ENCODE measurements around the gene GSG1L. TPM values are rescaled to one million over a fixed set of nuclear protein-coding genes. Genes with fewer than 3 reads are reported as not detected.

The GSG1L gene
- polyA plus RNA-seq, 2 donors = 0.12 to 0.19 TPM

DNA sequence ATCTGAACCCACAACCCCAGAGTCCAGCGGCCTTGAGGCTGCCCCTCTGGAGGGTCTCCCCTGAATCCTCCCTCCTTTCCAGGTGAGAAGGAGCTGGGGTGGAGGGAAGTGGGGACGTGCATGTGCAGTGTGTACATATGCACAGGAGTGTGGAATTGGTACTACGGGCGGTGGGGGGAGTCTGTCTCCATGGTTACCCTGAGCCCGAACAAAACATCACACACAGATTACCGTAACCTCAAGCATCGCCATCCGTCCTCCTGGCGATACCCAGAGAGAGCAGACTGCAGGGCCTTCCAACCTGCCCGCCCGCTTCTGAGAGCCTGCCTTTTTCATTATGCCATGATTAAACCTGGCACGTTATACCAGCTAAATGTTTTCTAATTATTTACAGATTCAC lies 25.1 kb downstream of the GSG1L start:
- no peaks in the 10 kb centered on the region for H3K4me1 ChIP-seq (ENCODE audit: control insufficient read depth in 2 of 2, insufficient read depth in 2 of 2, low read length in 1 of 2)
- no peaks in the 10 kb centered on the region for H3K36me3 ChIP-seq (ENCODE audit: control insufficient read depth in 2 of 2, insufficient read depth in 2 of 2, low read length in 1 of 2)
- no peak overlapping the region for H3K27ac ChIP-seq (ENCODE audit: low read depth in 2 of 2, low read length in 1 of 2)
- 68 to 78% methylated on average over 12 of the region's 12 CpGs for WGBS, 2 donors
- H3K27me3 ChIP-seq (ENCODE audit: control insufficient read depth in 1 of 2, insufficient read depth in 2 of 2, low read length in 2 of 2) = no peaks in the 10 kb centered on the region
- no peak overlapping the region for H3K4me3 ChIP-seq (ENCODE audit: low read depth in 1 of 2, low read length in 2 of 2)
- H3K9me3 ChIP-seq (ENCODE audit: control insufficient read depth in 2 of 2, insufficient read depth in 1 of 2, low read depth in 1 of 2, low read length in 1 of 2) = peaks cover 0 to 2% of the 10 kb centered on the region in 2 donors

DNA sequence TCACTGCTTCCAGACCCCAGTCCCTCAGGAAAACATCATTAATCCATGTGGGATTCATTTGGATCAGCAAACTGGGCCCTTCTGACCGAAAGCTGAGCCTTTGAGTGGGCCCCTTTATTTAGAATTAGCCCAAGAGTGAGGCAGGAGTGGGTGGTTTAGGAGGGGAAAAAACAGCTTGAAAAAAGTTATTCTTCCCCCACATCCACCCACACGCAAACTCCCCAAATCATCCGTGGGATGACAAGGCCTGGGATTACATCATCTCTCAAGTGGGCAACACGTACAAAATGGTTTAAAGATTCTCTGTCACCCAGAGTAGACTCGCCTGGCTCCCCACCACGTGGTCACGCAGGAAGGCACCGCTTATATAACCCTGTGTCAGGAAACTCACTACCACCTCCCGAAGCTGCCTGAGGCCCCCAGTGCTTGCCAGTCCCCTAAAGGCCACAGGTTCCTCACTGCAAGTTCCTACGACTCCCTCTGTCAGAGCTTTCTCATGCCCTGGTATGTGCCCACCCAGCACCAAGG lies 27.6 kb downstream of the GSG1L start:
- WGBS, 2 donors = 62 to 66% methylated on average over 10 of the region's 10 CpGs
- no peaks in the 10 kb centered on the region for H3K27me3 ChIP-seq (ENCODE audit: control insufficient read depth in 1 of 2, insufficient read depth in 2 of 2, low read length in 2 of 2)
- H3K27ac ChIP-seq (ENCODE audit: low read depth in 2 of 2, low read length in 1 of 2) = no peak overlapping the region
- peaks cover 0 to 2% of the 10 kb centered on the region in 2 donors for H3K9me3 ChIP-seq (ENCODE audit: control insufficient read depth in 2 of 2, insufficient read depth in 1 of 2, low read depth in 1 of 2, low read length in 1 of 2)
- no peak overlapping the region for H3K4me3 ChIP-seq (ENCODE audit: low read depth in 1 of 2, low read length in 2 of 2)
- H3K36me3 ChIP-seq (ENCODE audit: control insufficient read depth in 2 of 2, insufficient read depth in 2 of 2, low read length in 1 of 2) = no peaks in the 10 kb centered on the region
- H3K4me1 ChIP-seq (ENCODE audit: control insufficient read depth in 2 of 2, insufficient read depth in 2 of 2, low read length in 1 of 2) = no peaks in the 10 kb centered on the region

DNA sequence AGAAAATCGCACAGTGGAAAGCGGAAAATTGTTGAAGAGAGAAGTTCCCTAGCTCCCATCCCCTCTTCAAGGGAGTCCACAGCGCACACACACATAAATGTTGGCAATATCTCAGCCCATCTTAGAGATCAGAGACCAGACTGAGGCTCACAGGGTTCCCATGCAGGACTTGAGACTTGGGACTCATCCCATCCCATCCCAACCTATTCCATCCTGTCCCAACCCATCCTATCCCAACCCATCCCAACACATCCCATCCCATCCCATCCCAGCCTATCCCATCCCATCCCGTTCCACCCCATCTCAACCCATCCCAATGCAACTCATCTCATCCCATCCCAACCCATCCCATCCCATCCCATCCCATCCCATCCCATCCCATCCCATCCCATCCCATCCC lies 29.6 kb downstream of the GSG1L start:
- H3K4me1 ChIP-seq (ENCODE audit: control insufficient read depth in 2 of 2, insufficient read depth in 2 of 2, low read length in 1 of 2) = no peaks in the 10 kb centered on the region
- 92 to 96% methylated on average over 4 of the region's 4 CpGs for WGBS, 2 donors

DNA sequence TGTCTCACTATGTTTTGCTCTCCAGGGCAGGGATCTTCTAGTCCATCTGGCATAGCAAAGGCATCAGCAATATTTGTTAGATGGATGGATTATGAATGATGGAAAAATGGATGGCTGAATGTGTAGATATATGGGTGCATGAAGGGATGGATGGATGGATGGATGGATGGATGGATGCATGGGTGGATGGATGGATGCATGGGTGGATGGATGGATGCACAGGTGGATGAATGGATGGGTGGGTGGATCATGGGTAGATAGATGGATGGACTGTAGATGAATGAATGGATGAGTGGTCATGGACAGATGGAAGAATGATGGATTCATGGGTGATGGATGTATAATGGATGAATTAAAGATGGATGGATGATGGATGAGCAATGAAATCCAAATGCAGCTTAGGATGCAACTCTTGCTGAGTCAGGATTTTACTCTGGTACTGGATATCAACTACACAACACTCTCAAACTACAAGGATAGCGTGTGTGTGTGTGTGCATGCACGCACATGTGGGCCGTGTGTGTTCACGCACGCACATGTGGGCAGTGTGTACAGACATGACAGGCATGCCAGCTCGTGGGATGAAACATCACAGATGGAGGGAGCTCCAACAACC lies 34.0 kb downstream of the GSG1L start:
- no peaks in the 10 kb centered on the region for H3K27me3 ChIP-seq (ENCODE audit: control insufficient read depth in 1 of 2, insufficient read depth in 2 of 2, low read length in 2 of 2)
- H3K4me1 ChIP-seq (ENCODE audit: control insufficient read depth in 2 of 2, insufficient read depth in 2 of 2, low read length in 1 of 2) = no peaks in the 10 kb centered on the region
- H3K27ac ChIP-seq (ENCODE audit: low read depth in 2 of 2, low read length in 1 of 2) = no peak overlapping the region
- no peaks in the 10 kb centered on the region for H3K36me3 ChIP-seq (ENCODE audit: control insufficient read depth in 2 of 2, insufficient read depth in 2 of 2, low read length in 1 of 2)
- H3K4me3 ChIP-seq (ENCODE audit: low read depth in 1 of 2, low read length in 2 of 2) = no peak overlapping the region
- H3K9me3 ChIP-seq (ENCODE audit: control insufficient read depth in 2 of 2, insufficient read depth in 1 of 2, low read depth in 1 of 2, low read length in 1 of 2) = peaks cover 0 to 2% of the 10 kb centered on the region in 2 donors
- WGBS, 2 donors = 81 to 86% methylated on average over 6 of the region's 6 CpGs

More for the DNA sequence above, 29.6 kb downstream of the GSG1L start:
- Histone ChIP-seq H3K9me3 (ENCODE audit: control insufficient read depth in 2 of 2, insufficient read depth in 1 of 2, low read depth in 1 of 2, low read length in 1 of 2) (no peaks in the 10 kb centered on the region), H3K36me3 (ENCODE audit: control insufficient read depth in 2 of 2, insufficient read depth in 2 of 2, low read length in 1 of 2) (no peaks in the 10 kb centered on the region), H3K4me3 (ENCODE audit: low read depth in 1 of 2, low read length in 2 of 2) (no peak overlapping the region), H3K27ac (ENCODE audit: low read depth in 2 of 2, low read length in 1 of 2) (no peak overlapping the region), H3K27me3 (ENCODE audit: control insufficient read depth in 1 of 2, insufficient read depth in 2 of 2, low read length in 2 of 2) (no peaks in the 10 kb centered on the region)

DNA sequence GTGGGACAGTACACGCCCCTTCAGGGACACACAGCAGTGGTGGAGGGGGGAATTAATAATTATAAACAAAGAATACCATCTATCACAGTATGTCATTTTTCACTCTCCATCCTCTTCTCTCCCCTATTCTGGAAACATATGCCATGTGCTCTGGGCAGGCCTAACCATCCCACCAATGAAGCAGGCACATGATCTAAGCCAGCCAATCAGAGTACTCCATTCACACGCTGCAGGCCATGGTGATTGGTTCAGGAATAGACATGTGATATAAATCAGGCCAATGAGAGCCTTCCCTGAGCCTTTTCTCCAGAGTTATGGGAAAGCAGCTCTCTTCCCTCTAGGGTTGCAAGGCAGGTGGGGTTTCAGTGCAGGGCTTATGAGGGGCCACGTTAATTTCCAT lies 36.5 kb downstream of the GSG1L start:
- Histone ChIP-seq H3K36me3 (ENCODE audit: control insufficient read depth in 2 of 2, insufficient read depth in 2 of 2, low read length in 1 of 2) (no peaks in the 10 kb centered on the region), H3K4me3 (ENCODE audit: low read depth in 1 of 2, low read length in 2 of 2) (no peak overlapping the region), H3K27ac (ENCODE audit: low read depth in 2 of 2, low read length in 1 of 2) (no peak overlapping the region), H3K27me3 (ENCODE audit: control insufficient read depth in 1 of 2, insufficient read depth in 2 of 2, low read length in 2 of 2) (no peaks in the 10 kb centered on the region), H3K9me3 (ENCODE audit: control insufficient read depth in 2 of 2, insufficient read depth in 1 of 2, low read depth in 1 of 2, low read length in 1 of 2) (peaks cover 0 to 2% of the 10 kb centered on the region in 2 donors), H3K4me1 (ENCODE audit: control insufficient read depth in 2 of 2, insufficient read depth in 2 of 2, low read length in 1 of 2) (no peaks in the 10 kb centered on the region)
- 88 to 93% methylated on average over 3 of the region's 3 CpGs for WGBS, 2 donors

DNA sequence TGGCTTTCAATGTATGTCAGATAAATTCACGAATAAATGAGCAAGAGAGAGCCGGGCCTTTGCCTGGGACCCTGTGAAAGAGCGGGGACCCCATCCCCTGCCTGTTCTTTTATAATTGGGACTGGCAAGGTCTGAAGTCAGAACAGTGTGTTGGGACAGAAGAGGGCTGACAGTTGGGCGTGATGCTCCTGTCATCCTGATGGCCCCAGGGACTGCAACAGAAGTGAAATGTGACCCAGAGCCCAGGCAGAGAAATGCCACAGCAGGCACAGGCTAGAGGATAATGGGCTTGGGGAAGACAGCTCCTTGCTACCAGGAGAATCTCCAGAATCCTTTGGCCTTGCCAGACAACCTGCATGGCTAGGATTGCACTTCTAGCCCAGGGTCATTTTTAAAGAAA lies 37.9 kb downstream of the GSG1L start:
- H3K36me3 ChIP-seq (ENCODE audit: control insufficient read depth in 2 of 2, insufficient read depth in 2 of 2, low read length in 1 of 2) = no peaks in the 10 kb centered on the region
- WGBS, 2 donors = 76 to 86% methylated on average over 4 of the region's 4 CpGs
- no peaks in the 10 kb centered on the region for H3K4me1 ChIP-seq (ENCODE audit: control insufficient read depth in 2 of 2, insufficient read depth in 2 of 2, low read length in 1 of 2)
- no peak overlapping the region for H3K27ac ChIP-seq (ENCODE audit: low read depth in 2 of 2, low read length in 1 of 2)
- no peak overlapping the region for H3K4me3 ChIP-seq (ENCODE audit: low read depth in 1 of 2, low read length in 2 of 2)
- H3K9me3 ChIP-seq (ENCODE audit: control insufficient read depth in 2 of 2, insufficient read depth in 1 of 2, low read depth in 1 of 2, low read length in 1 of 2) = peaks cover 0 to 4% of the 10 kb centered on the region in 2 donors
- no peaks in the 10 kb centered on the region for H3K27me3 ChIP-seq (ENCODE audit: control insufficient read depth in 1 of 2, insufficient read depth in 2 of 2, low read length in 2 of 2)

DNA sequence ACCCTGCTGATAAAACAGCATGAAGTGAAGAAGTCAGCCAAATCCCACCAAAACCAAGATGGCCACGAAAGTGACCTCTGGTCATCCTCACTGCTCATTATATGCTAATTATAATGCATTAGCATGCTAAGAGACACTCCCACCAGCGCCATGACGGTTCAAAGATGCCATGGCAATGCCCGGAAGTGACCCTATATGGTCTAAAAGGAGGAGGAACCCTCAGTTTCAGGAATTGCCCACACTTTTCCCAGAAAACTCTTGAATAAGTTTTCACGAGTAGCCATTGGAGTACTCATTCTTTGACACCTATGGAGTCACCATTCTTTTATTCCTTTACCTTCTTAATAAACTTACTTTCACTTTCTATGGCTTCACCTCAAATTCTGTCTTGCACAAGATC lies 44.3 kb downstream of the GSG1L start:
- H3K9me3 ChIP-seq (ENCODE audit: control insufficient read depth in 2 of 2, insufficient read depth in 1 of 2, low read depth in 1 of 2, low read length in 1 of 2) = peaks cover 0 to 8% of the 10 kb centered on the region in 2 donors
- no peaks in the 10 kb centered on the region for H3K36me3 ChIP-seq (ENCODE audit: control insufficient read depth in 2 of 2, insufficient read depth in 2 of 2, low read length in 1 of 2)
- H3K27me3 ChIP-seq (ENCODE audit: control insufficient read depth in 1 of 2, insufficient read depth in 2 of 2, low read length in 2 of 2) = no peaks in the 10 kb centered on the region
- 70 to 77% methylated on average over 5 of the region's 5 CpGs for WGBS, 2 donors
- H3K27ac ChIP-seq (ENCODE audit: low read depth in 2 of 2, low read length in 1 of 2) = no peak overlapping the region
- H3K4me1 ChIP-seq (ENCODE audit: control insufficient read depth in 2 of 2, insufficient read depth in 2 of 2, low read length in 1 of 2) = no peaks in the 10 kb centered on the region
- no peak overlapping the region for H3K4me3 ChIP-seq (ENCODE audit: low read depth in 1 of 2, low read length in 2 of 2)

DNA sequence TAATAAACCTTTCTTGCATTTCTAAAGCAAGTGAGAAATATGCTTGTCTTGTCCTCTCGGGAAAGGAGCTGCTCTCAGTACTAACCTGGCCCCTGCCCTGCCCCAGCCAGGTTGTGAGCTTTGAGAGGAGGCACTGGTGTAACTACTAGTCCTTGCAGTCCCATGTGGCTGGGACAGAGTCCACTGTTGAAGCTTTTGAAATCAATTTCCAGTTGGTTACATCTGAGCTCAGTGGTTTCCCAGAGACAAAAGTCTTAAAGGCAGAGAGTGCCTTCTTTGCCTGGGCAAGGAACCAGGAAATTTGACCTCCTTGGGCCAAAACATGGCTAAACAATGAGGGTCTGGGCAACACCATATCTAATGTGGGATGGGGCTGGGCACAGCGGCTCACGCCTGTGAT lies 48.7 kb downstream of the GSG1L start:
- no peaks in the 10 kb centered on the region for H3K4me1 ChIP-seq (ENCODE audit: control insufficient read depth in 2 of 2, insufficient read depth in 2 of 2, low read length in 1 of 2)
- H3K27ac ChIP-seq (ENCODE audit: low read depth in 2 of 2, low read length in 1 of 2) = no peak overlapping the region
- no peaks in the 10 kb centered on the region for H3K36me3 ChIP-seq (ENCODE audit: control insufficient read depth in 2 of 2, insufficient read depth in 2 of 2, low read length in 1 of 2)
- no peaks in the 10 kb centered on the region for H3K27me3 ChIP-seq (ENCODE audit: control insufficient read depth in 1 of 2, insufficient read depth in 2 of 2, low read length in 2 of 2)
- H3K4me3 ChIP-seq (ENCODE audit: low read depth in 1 of 2, low read length in 2 of 2) = no peak overlapping the region
- peaks cover 0 to 8% of the 10 kb centered on the region in 2 donors for H3K9me3 ChIP-seq (ENCODE audit: control insufficient read depth in 2 of 2, insufficient read depth in 1 of 2, low read depth in 1 of 2, low read length in 1 of 2)
- 77 to 79% methylated on average over 3 of the region's 3 CpGs for WGBS, 2 donors

DNA sequence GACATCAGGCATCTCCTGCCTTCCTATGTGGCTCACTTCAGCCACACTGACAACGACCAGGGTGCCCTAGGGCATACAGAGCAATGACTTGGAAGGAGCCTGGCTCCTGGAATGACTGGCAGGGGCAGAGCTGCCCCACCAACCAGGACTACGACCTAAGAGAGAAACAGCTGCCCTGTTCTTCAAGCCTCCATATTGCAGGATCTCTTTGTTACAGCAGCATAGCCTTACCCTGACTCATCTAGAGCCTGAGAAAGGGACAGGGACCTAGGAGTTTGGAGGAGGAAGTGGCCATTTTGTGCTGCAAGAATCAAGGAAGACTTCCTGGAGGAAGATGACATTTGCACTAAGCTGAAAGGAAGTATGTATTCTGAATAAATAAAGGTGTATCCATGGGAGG lies 49.6 kb downstream of the GSG1L start:
- Histone ChIP-seq H3K4me3 (ENCODE audit: low read depth in 1 of 2, low read length in 2 of 2) (no peak overlapping the region), H3K27ac (ENCODE audit: low read depth in 2 of 2, low read length in 1 of 2) (no peak overlapping the region), H3K4me1 (ENCODE audit: control insufficient read depth in 2 of 2, insufficient read depth in 2 of 2, low read length in 1 of 2) (no peaks in the 10 kb centered on the region), H3K9me3 (ENCODE audit: control insufficient read depth in 2 of 2, insufficient read depth in 1 of 2, low read depth in 1 of 2, low read length in 1 of 2) (peaks cover 0 to 8% of the 10 kb centered on the region in 2 donors), H3K36me3 (ENCODE audit: control insufficient read depth in 2 of 2, insufficient read depth in 2 of 2, low read length in 1 of 2) (no peaks in the 10 kb centered on the region), H3K27me3 (ENCODE audit: control insufficient read depth in 1 of 2, insufficient read depth in 2 of 2, low read length in 2 of 2) (no peaks in the 10 kb centered on the region)
- 72 to 73% methylated on average over 2 of the region's 2 CpGs for WGBS, 2 donors

DNA sequence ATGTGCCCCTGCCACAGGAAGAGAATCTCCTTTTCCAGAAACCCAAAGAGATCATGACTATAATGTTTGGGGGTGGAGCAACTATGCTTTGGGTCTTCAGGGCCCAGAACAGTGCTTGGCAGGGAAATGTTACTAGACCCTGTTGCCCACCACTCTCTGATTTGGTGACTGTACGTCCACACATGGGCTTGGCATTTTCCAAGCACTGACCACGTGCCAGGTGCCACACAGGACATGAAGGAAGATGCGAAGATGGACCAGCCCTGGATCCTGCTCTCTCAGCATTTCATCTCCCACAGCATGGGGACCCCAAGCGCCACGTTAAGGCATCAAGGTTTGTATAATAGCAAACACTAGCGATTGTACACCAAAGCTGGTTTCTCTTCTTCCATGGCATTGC lies 50.1 kb downstream of the GSG1L start:
- Histone ChIP-seq H3K27me3 (ENCODE audit: control insufficient read depth in 1 of 2, insufficient read depth in 2 of 2, low read length in 2 of 2) (no peaks in the 10 kb centered on the region), H3K27ac (ENCODE audit: low read depth in 2 of 2, low read length in 1 of 2) (no peak overlapping the region), H3K4me1 (ENCODE audit: control insufficient read depth in 2 of 2, insufficient read depth in 2 of 2, low read length in 1 of 2) (no peaks in the 10 kb centered on the region), H3K4me3 (ENCODE audit: low read depth in 1 of 2, low read length in 2 of 2) (no peak overlapping the region), H3K36me3 (ENCODE audit: control insufficient read depth in 2 of 2, insufficient read depth in 2 of 2, low read length in 1 of 2) (no peaks in the 10 kb centered on the region), H3K9me3 (ENCODE audit: control insufficient read depth in 2 of 2, insufficient read depth in 1 of 2, low read depth in 1 of 2, low read length in 1 of 2) (peaks cover 0 to 7% of the 10 kb centered on the region in 2 donors)
- 73 to 77% methylated on average over 6 of the region's 6 CpGs for WGBS, 2 donors

Data from esophagus (tissue), 2 donors.